Kidney epithelial cell (primary cell): ENCODE data around the gene AVPR2. TPM values are rescaled to one million over a fixed set of nuclear protein-coding genes. Genes with fewer than 3 reads are reported as not detected.
A peak's percentile ranks its signal among the peaks of the same experiment; 100 is the strongest.

ENCODE experiments used
- DNase-seq: peaks from one replicate; pipeline ENCODE4 v3.0.0-alpha.2; 2010; ENCODE audit warnings: low read depth
- H3K27me3 ChIP-seq: 2 replicates; pipeline ENCODE4 v1.6.0; 2011; ENCODE audit warnings: low read length; ENCODE audit not compliant: control insufficient read depth, insufficient read depth
- H3K36me3 ChIP-seq: 2 replicates; pipeline ENCODE4 v1.5.1; 2011; ENCODE audit warnings: low read length; ENCODE audit not compliant: control insufficient read depth, insufficient read depth
- H3K4me3 ChIP-seq: 2 replicates; pipeline ENCODE4 v1.5.1; 2011; ENCODE audit warnings: low read depth, mild to moderate bottlenecking, control low read depth, low read length
- CTCF ChIP-seq: IDR thresholded peaks from 2 replicates; pipeline ENCODE4 v1.5.1; 2011; ENCODE audit warnings: mild to moderate bottlenecking, moderate library complexity, low read length, control low read depth, inconsistent platforms; ENCODE audit not compliant: insufficient read depth, poor library complexity, severe bottlenecking
- total RNA-seq: library from RNA; depleted of rRNA; stranded (reverse); fragments of >200 nt; gene quantifications from 2 replicates; pipeline ENCODE4 v1.2.3, GENCODE V29; 2015

AVPR2 gene
- total RNA-seq, 1 donor from 2014 or later = 0.08 TPM

GRCh38 chrX:153931748-153932147, 27.3 kb downstream of the AVPR2 start:
- H3K27me3 ChIP-seq = no peaks in the 10 kb centered on the region
- DNase-seq = no peak
- no peak for TF ChIP-seq CTCF
- H3K4me3 ChIP-seq = no peak overlapping the region
- no peaks in the 10 kb centered on the region for H3K36me3 ChIP-seq

- no peaks in the 10 kb centered on the region for H3K36me3 ChIP-seq
- H3K27me3 ChIP-seq = no peaks in the 10 kb centered on the region
- DNase-seq = no peak
- TF ChIP-seq CTCF = no peak
- H3K4me3 ChIP-seq = no peak overlapping the region
Observed at GRCh38 chrX:153932220-153932915, 27.9 kb downstream of the AVPR2 start.

GRCh38 chrX:153933748-153934147, 29.3 kb downstream of the AVPR2 start:
- H3K4me3 ChIP-seq = peak overlapping the region; percentile 73
- H3K27me3 ChIP-seq = no peaks in the 10 kb centered on the region
- no peak for DNase-seq
- no peaks in the 10 kb centered on the region for H3K36me3 ChIP-seq
- no peak for TF ChIP-seq CTCF

GRCh38 chrX:153934148-153934761, 29.8 kb downstream of the AVPR2 start:
- no peak for DNase-seq
- Histone ChIP-seq H3K27me3 (no peaks in the 10 kb centered on the region), H3K36me3 (no peaks in the 10 kb centered on the region), H3K4me3 (peak overlapping the region; percentile 73)
- no peak for TF ChIP-seq CTCF

- no peak for DNase-seq
- Histone ChIP-seq H3K4me3 (peak within 1 kb of the TSS; percentile 73), H3K36me3 (no peaks in the 10 kb centered on the region), H3K27me3 (no peaks in the 10 kb centered on the region)
- no peak for TF ChIP-seq CTCF
Observed at GRCh38 chrX:153934762-153935325, 30.4 kb downstream of the AVPR2 start, which contains the start of gene NAA10. TSS of gene NAA10 (minus strand) at chrX:153935037. CDS start at chrX:153934904, 133 bp downstream.
